ENCODE results near the gene EMC6.

Gene EMC6

GRCh38 chr17:3656353-3656752, 12.3 kb upstream of the EMC6 start:
- DNase-seq (ENCODE audit: low spot score), result no peak

- no peak for DNase-seq (ENCODE audit: low spot score)
Observed at GRCh38 chr17:3656755-3657587, 11.6 kb upstream of the EMC6 start.

- no peak for DNase-seq (ENCODE audit: low spot score)
Observed at GRCh38 chr17:3657588-3657869, 11.1 kb upstream of the EMC6 start.

DNA sequence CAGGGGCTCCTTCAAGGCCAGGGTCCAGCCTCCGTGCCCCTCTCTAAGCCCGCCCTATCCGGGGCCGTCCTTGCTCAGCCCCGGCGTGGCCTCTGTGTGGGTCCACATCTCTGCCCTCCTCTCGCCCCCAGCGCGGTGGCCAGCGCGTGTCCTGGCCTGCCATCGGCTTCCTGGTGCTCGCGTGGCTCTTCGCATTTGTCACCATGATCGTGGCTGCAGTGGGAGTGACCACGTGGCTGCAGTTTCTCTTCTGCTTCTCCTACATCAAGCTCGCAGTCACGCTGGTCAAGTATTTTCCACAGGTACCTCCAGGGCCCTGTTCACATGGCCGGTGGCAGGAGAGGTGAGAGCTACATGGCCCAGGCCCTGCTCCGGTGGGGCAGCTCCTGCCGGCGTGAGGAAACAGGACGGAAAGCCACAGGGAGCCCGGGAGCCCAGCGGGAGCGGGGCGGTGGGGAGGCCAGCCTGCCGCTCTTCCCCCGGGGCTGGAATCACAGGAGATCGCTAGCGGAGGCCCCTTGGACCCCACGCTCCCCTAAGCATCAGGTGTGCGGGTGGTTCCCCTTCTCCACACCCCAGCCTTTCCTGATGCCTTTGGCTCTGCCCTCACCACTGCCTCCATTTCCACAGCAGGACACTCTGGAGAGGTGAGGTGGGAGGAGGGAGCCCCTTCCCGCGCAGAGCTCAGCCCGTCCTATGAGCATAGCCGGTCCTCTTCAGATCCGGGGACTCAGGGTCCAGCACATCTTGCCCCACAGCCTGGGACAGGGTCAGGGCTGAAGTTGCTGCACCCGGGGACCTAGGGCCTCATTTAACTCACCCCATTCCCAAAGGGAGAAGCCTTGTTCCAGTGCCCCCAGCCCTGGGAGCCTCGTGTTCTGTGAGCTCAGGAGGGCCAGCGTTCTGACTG, 10.5 kb upstream of the EMC6 start:
- no peak for DNase-seq (ENCODE audit: low spot score)

GRCh38 chr17:3658784-3659449, 9.7 kb upstream of the EMC6 start:
- no peak for DNase-seq (ENCODE audit: low spot score)

GRCh38 chr17:3659541-3660111, 9.0 kb upstream of the EMC6 start:
- DNase-seq (ENCODE audit: low spot score), result no peak

DNA sequence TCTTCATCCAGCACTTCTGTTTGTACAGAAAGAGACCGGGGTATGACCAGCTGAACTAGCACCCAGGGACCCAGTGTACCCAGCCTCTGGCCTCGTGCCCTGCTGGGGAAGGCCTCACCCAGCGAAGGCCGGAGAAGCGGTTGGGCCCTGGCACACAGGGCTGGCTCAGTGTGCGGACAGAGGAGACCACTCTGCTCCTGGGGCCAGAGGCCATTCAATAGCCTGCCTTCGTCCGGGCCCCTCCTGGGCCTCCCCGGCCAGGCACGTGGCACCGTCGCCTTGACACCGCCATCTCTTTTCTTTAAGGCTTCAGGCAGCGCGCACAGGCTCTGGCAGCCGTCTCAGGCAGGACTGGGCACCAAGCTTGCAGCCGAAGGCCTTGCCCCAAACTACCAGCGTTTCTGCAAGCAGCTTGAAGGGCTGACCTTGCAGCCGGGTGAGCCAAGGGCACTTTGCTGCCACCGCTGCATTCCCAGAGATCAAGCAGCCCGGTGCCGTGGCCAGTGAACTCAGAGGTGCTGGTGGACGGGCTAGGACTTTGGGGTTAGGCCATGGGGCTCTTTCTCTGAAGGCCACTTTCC, 8.2 kb upstream of the EMC6 start:
- no peak for DNase-seq (ENCODE audit: low spot score)

- DNase-seq (ENCODE audit: low spot score), result no peak
Observed at GRCh38 chr17:3663102-3664011, 5.3 kb upstream of the EMC6 start.

DNA sequence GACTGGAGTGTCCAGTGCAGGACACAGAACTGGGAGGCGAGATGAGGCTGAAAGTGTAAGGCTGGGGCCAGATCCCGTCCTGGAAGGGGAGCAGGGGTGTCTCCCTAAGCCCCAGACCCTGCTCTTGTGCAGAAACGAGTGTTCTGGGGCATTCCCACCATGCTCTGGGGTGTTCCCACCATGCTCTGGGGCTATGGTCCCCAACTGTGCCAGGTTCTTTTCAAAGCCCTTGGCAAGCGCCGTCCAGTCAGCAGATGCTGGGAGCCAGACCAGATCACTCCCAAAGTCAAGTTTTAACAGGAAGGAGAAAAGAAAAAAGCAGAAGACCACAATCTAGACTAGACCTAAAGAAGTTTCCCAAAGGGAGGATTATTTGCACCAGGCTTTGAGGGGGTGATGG, 2.8 kb upstream of the EMC6 start:
- DNase-seq (ENCODE audit: low spot score), result no peak

- no peak for DNase-seq (ENCODE audit: low spot score)
Observed at GRCh38 chr17:3666516-3666915, 2.1 kb upstream of the EMC6 start.

GRCh38 chr17:3667366-3668278, 990 bp upstream of the EMC6 start:
- no peak for DNase-seq (ENCODE audit: low spot score)

- DNase-seq (ENCODE audit: low spot score), result no peak
Observed at GRCh38 chr17:3669085-3669347, 404 bp downstream of the EMC6 start.

GRCh38 chr17:3669548-3669947, 936 bp downstream of the EMC6 start:
- DNase-seq (ENCODE audit: low spot score), result no peak

DNA sequence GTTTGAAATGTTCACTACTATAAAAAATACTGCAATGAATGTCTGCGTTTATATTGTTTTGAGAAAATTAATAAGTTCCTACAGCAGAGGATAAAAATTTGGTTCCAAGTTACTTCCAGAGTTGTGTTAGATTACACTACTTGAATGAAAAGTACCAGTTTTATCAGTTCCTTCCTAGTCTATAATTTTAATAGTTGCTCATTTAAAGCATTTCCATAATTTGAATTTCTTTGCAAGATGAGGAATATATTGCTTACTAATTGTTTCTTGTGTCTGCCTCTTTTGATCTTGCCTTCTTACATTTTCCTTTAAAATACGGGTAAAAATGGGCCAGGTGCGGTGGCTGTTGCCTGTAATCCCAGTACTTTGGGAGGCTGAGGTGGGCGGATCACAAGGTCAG, 4.0 kb downstream of the EMC6 start:
- DNase-seq (ENCODE audit: low spot score), result no peak

- DNase-seq (ENCODE audit: low spot score), result no peak
Observed at GRCh38 chr17:3675886-3676285, 7.3 kb downstream of the EMC6 start.

DNA sequence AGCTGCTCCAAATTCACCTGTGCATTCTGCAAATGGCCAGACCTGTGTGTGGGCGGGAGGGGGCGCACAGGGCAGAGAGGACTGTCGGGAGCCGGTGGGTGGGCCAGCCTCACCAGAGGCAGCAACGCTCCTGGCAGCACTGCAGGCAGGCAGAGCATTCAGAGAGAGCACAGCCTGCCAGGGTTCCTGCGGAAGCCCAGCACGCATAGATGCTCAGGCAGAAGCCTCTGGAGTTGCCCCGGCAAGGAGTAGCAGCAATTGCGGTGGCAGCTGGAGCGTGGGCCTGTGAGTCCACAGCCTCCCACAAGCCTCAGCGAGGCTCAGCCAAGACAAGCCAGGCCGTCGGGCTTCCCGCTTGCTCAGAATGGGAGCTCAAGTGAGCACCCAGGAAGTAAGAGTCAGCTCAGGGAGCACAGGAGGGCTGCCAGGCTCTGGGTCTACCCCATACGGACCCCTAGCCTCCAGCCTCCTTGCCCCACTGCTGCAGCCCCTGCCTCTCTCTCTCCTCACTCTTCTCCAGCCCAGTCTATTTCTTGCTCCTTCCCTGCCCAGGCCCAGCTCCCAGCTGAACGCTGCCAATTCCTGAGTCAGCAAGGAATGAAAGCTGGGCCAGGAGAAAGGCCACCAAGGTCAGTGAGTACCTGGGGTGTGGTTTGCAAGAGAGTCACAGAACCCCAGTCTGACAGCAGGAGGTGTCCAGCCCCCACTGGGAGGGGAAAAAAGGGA, 9.6 kb downstream of the EMC6 start:
- no peak for DNase-seq (ENCODE audit: low spot score)

DNA sequence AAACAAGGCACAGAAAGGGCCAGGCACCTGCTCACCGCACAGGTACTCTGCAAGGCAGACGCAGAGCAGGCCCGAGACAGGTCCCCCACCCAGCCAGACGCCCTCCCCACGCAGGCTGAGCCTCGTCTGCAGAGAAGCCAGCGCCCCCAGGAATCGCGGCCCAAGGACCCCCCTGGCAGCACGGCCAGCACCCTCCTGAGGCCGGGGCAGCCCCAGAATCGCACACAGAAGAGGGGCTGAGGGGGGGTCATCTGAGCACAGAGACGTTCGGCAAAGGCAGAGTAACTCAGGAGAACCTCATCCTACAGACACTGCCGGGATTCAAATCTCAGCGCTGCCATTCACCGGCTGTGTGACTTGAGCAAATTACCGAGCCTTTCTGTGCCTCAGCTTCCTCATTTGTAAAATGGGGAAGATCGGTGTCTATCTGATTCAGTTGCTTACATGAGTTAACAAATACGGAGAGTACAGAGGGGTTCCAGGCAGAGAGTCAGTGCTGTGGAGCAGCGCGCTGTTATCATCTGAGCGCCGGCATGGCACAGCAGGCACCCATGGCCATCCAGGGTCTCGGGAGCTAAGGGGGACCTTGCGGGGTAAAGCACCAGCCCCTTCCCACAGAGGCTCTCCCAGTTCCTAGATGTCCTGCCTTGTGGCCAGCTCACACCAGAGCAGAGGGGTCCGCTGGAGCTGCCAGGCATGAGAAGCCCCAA, 10.4 kb downstream of the EMC6 start:
- DNase-seq (ENCODE audit: low spot score), result no peak

GRCh38 chr17:3679531-3680126, 11.0 kb downstream of the EMC6 start:
- DNase-seq (ENCODE audit: low spot score), result no peak

- DNase-seq (ENCODE audit: low spot score), result no peak
Observed at GRCh38 chr17:3681057-3681456, 12.4 kb downstream of the EMC6 start.
